NCI-H524 treated with DMSO at 0.1 percent for 48 hours (cell line): Measurements from ENCODE around the gene PXDC1.
"Not testable (repeated sequence)": the region's sequence is repeated elsewhere in the genome, so short reads cannot be mapped to it uniquely, and the experiment has no call there.

Experiments used
- DNase-seq: peaks from one replicate; lab custom pipeline; 2025; lab: John Stamatoyannopoulos, UW

PXDC1 gene

DNA sequence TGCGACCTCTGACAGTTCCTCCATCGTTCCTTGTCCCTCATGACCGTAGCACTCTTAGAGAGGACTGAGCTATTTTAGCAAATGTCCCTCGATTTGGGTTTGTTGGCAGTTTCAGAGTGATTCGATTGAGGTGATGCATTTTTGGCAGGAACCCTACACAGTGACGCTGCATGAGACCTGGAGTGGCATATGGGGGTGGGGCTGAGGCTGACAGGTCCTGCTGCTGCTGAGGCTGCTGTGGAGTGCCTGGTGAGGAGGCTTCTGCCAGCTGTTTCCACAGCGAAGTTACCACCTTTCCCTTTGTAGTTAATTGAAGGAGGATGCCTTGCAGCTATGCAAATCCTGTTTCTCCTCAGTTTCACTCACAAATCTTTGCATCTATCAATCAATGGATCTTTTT lies 19.8 kb downstream of the PXDC1 start:
- DNase-seq: peak; percentile 11

DNA sequence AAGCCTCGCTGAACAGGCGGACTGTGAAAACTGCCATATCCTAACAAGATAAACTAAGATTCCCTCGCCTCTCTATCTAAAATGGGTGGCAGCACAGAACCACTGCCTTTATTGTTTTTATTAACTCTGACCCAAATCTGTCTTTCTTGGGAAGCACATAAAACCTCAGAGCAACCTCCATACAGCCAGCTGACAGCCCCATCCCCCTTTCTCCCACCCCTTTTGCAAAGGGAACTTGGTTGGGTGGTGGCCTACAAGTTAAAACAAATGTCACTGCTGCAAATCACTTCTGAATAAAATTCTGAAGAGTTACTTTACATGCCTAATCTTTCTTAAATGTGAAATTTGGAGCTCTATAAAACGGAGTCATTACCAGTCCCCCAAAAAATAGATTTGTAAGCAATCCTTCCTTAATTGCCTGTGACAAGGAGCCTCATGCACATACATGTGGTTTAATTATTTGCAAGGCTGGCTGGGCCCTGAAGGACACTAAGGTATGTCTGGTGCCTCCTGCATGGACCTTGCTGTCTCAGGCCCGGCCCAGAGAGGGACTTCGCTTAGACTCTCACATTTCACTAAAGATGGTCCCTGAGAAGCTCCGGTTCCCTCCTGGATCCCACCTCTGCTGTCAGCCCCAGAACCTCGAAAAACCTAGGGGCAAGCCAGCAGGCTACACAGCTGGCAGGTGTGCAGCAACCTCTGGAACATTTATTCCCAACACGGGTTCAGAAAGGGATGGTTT lies 21.7 kb downstream of the PXDC1 start:
- DNase-seq: no peak

DNA sequence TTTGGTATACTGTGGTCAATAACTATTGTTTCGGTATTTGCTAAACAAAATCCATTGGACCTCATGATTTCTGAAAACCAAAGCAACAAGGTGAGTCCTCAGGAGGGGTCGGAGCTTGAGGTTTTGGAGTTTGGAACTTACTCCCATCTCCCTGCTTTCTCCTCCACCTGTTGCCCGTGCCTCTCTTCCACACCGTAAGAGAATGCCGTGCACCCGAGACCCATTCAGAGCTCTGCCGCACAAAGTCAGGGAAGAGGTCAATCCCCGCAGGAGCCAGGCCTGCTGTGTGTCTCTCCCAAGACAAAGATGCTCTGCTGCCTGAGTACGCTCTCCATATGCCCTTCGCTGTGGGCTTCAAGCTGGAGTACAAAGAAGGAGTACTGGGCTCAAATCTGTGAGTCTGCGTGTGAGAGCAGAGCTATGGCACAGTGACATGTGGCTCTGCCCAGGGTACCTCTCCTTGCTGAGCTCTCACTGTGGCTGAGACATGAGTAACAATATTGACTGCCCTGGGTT lies 23.9 kb downstream of the PXDC1 start:
- DNase-seq: no peak

DNA sequence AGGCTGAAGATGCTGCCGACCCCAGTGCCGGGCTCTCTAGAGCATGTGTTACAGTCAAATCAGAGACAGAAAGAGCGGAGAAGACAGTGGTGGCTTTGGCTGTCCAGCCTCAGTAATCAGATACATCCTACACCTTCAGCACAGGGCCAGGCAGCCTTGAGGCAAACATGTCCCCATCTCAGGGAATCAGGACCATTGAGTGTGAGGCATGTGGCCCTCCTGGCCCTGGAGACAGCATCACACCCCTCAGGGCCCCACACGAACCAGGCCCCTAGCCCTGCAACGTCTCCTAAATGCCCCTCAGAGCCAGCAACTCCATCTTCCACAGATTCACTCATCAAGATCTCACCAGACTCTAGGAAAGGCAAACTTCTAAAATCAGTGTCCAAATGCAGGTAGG lies 24.5 kb downstream of the PXDC1 start:
- DNase-seq: no peak

DNA sequence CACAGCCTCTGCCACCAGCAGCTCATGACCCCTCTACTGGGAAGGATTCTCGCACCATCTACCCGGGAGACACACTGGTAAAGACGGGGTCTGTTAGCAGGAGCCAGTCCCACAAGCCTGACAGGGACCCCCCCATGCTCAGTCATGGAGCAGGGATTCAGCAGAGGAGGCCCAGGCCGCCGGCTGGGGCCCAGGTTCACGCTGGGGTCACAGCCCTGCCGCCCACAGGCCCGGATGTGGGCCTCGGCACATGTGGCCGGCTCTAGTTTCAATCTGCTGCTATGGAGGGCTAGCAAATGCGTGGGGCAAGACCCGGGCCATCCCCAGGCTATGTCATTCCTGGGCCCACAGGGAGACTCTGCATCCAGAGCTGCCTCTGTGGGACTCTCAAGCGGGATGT lies 25.1 kb downstream of the PXDC1 start:
- no peak for DNase-seq

DNA sequence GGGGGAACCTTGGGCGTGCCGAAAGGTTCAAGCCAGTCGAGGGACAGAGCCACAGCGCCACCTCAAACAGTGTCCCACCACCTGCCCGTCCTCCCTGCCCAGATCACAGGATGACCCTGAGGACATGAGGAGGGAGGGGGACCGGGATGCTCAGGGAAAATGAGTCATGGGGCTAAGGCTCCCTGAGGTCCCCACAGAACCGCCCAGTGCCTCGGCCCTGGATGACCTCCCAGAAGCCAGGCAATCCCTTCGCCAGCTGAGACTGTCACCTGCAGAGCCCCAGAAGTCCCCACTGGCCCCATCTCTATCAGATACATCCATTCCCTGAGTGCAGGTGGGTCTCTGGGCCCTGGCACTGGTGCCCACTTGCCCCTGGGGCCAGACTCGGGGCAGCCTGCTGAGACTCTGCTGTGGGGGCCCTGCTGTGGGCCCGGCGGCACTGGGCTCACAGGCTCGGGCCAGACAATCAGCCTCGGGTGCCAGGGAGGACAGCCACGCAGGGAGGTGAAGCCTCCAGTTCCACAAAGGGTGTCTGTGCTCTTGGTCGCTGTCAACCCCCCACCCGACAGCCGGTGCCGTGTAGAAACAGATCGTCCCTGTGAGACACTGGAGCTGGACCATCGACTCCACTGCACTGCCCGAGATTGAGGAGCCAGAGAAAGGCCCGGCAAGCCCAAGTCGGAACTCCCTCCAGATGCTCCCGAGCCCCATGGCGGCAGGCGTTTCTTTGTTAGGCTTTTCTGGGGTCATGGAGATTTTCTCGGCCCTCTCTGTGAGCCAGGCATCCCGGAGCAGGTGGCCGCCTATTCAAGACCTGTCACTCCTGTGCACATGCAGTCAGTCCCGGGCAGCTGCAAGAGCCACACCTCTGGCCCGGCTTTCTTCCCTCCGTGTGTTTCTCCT lies 26.1 kb downstream of the PXDC1 start:
- no peak for DNase-seq

DNA sequence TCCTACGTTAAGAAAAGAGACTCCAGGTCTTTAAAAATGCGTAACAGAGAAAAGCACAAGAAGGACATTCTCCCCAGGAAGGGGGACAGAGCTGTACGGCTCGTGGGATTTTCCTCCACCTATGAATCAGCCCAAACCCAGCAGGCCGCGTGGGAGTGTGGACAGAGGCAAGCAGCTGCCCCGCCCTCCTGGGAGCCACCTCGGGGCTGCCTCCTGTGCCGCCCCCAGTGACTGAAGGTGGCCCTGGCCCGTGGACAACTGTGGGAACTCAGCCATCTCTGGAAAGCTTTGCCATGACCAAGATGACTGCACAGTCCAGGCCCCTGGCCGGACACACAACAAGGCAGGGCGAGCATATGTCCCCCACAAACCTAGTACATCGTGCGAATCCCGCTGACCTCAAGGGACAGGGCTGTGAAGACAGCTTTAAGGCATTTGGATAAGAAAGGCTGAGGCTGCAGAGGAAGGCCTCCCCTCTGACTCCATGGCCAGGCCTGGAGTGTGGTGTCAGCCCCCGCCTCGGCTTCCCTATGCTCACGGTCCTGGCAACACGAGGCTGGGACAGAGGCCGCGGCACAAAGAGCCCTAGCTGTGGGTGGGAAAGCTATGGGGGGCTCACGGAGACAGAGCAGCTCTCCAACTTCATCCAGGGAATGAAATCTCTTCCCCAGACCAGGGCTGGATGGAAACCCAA lies 26.9 kb downstream of the PXDC1 start:
- DNase-seq: no peak

DNA sequence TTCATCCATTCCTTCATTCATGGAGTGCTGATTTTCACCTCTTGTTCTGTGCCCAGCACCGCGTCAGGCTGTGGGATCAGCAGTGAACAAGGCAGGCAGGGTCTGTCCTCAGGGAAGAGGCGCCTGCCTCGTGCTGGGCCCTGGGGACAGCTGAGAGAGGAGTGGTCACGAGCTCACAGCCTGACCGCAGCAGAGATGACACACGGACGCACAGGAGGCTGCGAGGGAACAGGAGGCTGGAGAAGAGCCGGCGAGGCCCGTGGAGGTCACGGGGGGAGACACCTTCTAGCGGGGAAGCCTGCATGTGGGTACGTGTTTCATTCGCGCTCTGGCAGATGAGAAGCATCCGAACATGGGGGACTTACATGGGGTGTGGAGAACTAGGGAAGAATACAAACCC lies 27.5 kb downstream of the PXDC1 start:
- DNase-seq: no peak

DNA sequence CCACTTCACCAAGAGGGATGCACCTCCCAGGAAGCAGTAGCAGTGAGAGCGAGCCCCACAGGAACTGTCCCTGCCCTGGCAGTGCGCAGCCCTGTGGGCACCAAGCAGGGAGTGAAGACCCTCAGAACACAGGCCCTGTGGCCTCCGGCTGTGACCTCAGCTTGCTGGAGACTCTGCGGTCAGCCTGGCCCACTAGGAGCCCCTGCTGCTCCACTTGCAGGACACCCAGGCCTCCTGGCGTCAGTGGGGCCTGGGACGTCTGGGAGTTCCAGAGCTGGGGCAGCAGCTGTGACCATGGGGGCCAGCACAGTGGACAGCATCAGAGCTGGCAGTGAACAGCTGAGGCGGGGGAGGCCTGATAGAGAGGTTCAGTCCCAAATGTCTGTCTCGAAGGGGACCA lies 28.3 kb downstream of the PXDC1 start:
- no peak for DNase-seq

DNA sequence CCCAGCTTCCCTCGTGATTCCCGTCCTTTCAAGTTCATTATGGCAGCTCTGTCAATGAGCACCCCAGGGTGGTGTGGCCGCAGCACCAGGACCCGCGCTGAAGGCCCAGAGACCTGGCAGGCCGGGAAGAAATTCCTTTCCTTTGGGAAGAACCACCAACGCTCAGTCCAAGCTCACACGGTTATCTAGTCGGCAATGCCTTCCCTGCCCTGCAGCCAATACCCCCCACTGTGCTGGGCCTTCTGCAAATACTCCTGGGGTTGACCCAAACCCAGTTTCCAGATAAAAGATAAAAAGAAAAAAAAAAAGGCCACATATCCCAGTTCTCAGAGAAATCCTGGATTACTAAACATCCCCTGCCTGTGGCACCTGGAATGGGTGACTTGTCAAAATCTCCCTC lies 28.7 kb downstream of the PXDC1 start:
- no peak for DNase-seq

DNA sequence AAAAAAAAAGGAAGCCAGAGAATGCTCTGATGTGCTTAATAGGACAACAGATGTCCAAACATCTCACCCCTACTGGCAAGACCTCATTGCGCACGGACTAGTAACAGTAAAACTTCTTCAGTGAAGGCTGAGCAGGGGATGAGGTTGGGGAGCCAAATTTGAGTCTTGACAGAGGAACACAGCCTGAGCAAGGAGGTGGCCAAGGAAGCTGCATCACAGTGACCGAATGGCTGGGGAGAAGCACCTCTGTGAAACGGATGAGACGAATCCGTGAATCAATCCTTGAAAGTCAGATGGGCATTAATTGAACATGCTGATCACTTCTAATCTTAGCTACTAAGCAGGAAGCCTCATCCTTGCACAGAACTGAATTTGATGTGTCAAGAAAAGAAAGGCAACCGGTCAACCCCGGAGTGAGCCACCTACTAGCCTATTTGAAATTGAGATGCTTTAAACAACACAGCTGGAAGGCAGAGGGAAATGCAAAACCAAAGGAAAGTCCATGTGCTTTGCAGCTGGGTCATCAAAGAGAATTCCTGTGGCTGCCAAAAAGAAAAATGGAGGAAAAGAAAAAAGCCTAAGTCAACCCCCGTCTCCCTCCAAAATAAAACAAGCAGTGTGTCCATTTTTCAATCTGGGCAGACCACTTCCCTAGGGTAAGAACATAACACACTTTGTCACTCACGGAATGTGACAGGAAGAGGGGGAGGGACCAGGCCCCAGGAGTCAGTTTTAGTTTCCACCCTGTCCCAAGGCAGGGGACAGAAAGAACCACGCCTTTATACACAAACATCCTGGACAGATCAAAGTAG lies 29.5 kb downstream of the PXDC1 start:
- DNase-seq: no peak

DNA sequence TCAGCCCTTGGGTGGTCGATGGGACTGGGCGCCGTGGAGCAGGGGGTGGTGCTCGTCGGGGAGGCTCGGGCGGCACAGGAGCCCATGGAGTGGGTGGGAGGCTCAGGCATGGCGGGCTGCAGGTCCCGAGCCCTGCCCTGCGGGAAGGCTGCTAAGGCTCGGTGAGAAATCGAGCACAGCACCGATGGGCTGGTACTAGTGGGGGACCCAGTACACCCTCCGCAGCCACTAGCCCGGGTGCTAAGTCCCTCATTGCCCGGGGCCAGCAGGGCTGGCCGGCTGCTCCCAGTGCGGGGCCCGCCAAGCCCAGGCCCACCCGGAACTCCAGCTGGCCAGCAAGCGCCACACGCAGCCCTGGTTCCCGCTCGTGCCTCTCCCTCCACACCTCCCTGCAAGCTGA lies 30.7 kb downstream of the PXDC1 start:
- DNase-seq: not testable (repeated sequence)

DNA sequence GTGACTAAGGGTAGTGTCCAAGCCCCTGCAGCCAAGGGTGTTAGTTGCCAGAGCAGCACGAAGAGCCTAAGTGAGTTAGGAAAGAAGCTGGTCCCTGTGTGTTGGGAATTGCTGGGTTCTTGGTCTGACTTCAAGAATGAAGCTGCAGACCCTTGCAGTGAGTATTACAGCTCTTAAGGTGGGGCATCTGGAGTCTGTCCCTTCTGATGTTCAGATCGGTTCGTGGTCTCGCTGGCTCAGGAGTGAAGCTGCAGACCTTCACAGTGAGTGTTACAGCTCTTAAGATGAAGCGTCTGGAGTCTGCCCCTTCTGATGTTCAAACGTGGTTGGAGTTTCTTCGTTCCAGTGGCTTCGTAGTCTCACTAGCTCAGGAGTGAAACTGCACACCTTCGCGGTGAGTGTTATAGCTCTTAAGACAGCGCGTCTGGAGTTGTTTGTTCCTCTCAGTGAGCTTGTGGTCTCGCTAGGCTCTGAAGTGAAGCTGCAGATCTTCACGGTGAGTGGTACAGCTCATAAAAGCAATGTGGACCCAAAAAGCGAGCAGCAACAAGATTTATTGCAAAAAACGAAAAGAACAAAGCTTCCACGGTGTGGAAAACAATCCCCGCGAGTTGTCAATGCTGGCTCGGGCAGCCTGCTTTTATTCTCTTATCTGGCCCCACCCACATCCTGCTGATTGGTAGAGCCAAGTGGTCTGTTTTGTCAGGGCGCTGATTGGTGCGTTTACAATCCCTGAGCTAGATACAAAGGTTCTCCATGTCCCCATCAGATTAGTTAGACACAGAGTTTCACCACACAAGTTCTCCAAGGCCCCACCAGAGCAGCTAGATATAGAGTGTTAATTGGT lies 31.8 kb downstream of the PXDC1 start:
- no peak for DNase-seq

DNA sequence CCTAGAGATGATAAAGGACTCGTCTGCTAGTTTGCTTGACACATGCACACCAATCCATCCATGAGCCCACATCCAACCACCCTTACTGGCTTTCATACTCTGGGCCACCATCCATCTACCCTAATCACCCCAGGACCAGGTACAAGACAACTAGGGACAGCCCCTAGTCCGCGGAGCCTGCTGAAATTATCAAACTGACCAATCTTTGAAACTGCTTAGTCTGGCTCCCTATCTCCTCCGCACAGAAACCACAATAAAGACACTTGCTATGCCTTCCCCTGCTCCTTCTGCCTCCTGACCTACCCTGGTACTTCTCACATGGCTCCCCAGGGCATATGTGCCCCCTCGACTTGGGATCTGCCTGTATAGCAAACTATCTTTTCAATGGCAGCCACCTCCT lies 33.1 kb downstream of the PXDC1 start:
- DNase-seq: no peak

DNA sequence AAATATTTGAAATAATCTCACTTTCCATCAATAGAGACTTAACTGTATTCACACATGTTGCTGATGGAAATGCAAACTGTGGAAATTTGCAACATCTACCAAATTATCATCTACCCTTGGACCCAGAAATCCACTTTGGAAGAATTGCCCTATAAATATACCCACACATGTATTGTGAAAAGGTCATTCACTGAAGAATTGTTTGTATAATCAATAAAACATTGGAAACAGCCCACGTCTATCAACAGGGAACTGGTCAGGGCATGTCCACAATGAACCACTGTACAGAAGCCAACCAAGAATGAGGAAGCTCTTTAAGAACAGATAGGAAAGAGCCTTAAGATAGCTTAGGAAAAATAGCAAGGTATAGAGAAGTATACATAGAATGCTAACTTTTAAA lies 36.2 kb downstream of the PXDC1 start:
- no peak for DNase-seq

DNA sequence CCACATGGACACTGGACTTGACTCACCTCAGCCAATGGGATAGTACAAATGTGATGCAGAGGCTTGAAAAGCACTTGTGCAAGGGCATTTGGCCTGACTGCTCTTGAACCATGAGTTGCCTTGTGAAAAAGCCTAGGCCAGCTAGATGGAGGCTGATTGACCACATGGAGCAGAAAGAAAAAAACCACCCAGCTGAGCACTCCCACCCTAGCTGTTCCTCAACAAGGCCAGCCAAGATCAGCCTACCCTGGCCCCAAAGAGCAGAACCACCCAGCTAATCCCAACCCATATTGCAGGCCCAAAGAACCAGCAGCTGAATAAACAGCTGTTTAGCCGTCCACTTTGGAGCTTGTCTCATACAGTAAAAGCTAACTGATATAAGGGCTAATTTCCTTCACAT lies 36.7 kb downstream of the PXDC1 start:
- no peak for DNase-seq

DNA sequence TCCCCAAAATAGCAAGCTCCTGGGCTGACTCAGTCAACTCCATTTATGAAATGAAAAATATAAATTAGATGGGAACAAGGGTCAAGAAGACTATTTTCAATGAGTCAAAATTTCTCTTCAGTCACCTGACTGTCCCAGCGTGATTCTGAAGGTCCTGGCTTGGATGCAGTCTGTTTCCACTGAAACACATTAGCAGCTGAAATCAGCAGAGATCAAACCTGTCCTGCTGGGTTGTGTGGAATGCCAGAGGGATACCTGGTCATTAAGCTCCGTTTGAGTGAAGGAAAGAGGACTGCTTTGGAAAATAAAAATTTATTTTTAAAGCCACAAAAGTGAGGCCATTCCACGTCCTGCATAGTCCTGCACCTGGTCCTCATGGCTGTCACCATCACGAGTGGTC lies 37.4 kb downstream of the PXDC1 start:
- DNase-seq: no peak

DNA sequence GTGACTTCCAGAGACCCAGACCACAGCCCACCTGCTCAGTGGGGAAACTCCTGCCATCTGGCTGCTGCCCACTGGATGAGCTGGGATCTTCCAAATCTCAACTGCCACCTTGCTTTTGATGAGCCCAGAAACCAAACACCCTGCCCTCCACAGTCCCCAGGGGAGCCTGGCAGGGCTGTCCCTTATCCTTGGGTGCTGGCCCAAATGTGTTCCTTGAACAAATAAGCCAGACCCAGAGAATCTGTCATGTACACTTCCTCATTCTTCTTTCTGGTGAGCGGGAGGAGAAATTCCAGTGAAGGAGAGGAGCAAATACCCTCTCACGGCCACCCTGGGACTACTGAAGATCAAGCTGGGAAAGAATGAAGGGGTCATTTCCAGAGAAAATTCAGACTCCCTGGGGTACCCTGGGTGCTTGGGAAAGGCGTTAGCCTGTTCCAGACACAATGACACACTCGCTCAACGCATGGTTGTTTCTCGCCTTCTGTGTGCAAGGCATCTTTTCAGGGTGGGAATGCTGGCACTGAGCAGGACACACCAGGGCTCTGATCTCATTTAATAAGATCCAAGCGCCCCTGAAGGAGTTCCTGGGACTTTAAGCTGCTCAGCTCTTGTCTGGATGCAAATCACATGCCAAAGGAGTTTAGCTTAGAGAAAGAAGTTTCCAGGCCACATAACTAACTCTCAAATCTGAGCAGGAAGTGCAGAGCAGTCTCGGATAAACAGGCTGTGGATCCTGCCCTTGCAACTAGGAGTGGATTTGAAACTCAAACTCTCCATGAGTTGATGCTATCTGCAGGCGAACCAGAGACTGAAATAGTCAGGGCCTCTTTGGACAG lies 38.5 kb downstream of the PXDC1 start:
- DNase-seq: no peak

DNA sequence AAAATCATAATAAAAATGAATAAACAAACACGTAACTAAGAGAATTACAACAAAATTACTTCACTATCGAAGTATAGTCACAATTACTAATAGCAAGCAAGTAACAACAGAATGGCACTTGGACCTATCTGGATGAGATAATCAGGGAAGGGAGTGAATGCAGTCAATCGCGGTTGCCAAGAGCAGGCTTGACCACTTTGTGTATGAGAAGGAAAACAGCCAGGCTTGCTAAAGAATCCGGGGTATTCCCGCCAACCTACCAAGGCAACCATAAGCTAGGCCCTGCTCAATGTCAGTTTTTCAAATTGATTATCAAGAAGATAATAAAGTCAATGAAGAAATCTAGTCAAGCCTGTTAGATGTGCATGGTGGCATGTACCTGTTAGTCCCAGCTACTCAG lies 39.7 kb downstream of the PXDC1 start:
- DNase-seq: no peak

DNA sequence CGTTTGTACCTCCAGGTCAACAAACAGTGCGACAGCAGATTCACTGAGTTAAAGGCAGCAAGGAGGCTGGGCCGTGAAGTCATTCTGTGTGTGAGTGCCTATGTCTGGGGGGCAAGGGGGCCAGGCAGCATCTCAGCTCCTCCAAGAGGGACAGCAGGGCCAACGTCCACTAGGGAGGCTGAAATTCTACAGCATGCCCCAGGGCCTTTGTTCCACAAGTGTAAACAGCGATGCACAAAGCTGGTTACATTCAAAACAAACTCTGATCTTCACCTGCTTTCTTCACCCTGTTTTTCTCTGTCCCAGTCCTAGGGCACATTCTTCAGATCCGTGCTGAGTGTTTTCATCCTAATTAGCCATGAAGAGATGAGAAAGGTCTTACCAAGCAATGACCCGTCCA lies 41.1 kb downstream of the PXDC1 start:
- no peak for DNase-seq
